Right lobe of liver (tissue), 4 donors: ENCODE results near the gene COL25A1.

ENCODE experiments used
- POLR2A ChIP-seq: fragments of 450-650 bp; IDR thresholded peaks from one replicate; pipeline ENCODE4 v1.6.1; 2017; ENCODE audit warnings: antibody characterized with exemption, mild to moderate bottlenecking
- TF ChIP-seq, protein P1 (sequence below), 4 donors: fragments of 200-600 bp in 3 of 4; fragments of 450-650 bp in 1 of 4; IDR thresholded peaks; one replicate each; pipeline versions ENCODE4 v1.5.1 to v1.8.0; 2016 to 2022; ENCODE audit warnings: antibody characterized with exemption in 4 of 4, mild to moderate bottlenecking in 2 of 4
- donor health status: DM: no; HTN: no; CAD: no.
- donor health status: DM: no; HTN: no; CAD: no.
- donor health status: DM: no; HTN: yes; CAD: no.

DNA sequence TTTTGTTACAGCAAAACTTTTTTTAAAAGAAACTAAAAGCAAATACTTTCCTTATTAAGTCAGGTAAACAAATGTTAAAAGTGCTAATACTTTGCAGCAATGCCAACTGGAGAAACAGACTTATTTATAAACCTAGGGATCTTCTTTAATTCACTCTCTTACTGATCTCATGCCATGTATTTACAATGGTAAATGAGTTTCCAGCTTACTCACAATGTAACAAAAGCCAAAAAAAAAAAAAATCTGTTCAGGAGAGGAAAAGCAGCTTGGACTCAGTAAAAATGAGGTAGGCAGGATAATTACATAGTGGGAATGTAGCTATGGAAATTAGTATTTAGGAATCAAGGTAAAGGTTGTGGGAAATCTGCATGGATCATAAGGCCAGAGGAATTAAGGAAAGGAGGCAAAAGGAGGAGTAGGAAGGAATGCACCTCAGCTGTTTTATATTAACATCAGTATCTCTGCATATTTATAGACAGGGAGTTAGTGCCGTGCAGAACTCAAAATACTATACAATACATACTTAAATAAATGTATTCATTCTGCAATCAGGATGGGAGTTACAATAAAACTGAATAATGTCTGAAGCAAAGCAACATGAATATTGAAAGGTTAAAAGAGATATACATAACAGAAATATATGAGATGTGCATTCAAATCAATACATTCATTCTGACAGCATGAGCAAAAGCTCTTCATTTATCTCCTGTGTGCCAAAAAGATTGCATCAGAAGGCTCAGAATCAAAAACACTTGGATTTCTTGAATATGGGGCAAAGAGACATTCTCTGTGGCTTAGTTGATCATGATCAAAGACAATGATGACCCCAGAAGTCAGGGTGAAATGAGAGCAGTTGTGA lies 481.7 kb downstream of the COL25A1 start:
- TF ChIP-seq, protein P1, sequence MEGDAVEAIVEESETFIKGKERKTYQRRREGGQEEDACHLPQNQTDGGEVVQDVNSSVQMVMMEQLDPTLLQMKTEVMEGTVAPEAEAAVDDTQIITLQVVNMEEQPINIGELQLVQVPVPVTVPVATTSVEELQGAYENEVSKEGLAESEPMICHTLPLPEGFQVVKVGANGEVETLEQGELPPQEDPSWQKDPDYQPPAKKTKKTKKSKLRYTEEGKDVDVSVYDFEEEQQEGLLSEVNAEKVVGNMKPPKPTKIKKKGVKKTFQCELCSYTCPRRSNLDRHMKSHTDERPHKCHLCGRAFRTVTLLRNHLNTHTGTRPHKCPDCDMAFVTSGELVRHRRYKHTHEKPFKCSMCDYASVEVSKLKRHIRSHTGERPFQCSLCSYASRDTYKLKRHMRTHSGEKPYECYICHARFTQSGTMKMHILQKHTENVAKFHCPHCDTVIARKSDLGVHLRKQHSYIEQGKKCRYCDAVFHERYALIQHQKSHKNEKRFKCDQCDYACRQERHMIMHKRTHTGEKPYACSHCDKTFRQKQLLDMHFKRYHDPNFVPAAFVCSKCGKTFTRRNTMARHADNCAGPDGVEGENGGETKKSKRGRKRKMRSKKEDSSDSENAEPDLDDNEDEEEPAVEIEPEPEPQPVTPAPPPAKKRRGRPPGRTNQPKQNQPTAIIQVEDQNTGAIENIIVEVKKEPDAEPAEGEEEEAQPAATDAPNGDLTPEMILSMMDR (IDR thresholded peaks at IDR 0.05) = no peak
- TF ChIP-seq POLR2A = no peak
